GM19328 (cell line): ENCODE data around the gene LBHD2.
"Not testable (repeated sequence)": the region's sequence is repeated elsewhere in the genome, so short reads cannot be mapped to it uniquely, and the experiment has no call there.

Experiments used
- ATAC-seq: cut with Tn5 transposase; IDR thresholded peaks from one replicate; pipeline ENCODE4 v1.9.1; 2021; ENCODE audit warnings: mild to moderate bottlenecking, moderate library complexity; ENCODE audit not compliant: unreplicated experiment

The LBHD2 gene

DNA sequence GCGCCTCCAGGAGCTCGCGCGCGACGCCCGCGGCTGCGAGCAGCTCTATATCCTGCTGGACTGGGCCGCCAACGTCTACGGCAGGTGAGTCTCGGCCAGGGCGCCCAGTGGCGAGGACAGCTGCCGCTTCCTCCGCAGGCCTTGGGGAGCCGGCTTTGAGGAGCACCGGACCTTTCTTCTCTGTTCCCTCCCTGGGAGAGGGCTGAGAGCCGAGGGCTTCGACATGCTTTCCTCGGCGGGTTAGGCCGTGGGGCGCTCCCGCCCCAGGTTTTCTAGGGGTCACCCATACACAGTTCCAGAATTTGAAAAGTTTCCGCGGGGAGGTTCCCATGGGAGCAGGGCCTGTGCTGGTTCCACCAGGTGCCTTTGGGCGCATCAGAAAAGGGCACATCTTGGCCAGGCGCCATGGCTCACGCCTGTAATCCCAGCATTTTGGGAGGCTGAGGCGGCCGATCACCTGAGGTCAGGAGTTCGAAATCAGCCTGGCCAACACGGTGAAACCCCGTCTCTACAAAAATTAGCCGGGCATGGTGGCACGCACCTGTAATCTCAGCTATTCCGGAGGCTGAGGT lies 18.8 kb downstream of the LBHD2 start:
- no peak for ATAC-seq

DNA sequence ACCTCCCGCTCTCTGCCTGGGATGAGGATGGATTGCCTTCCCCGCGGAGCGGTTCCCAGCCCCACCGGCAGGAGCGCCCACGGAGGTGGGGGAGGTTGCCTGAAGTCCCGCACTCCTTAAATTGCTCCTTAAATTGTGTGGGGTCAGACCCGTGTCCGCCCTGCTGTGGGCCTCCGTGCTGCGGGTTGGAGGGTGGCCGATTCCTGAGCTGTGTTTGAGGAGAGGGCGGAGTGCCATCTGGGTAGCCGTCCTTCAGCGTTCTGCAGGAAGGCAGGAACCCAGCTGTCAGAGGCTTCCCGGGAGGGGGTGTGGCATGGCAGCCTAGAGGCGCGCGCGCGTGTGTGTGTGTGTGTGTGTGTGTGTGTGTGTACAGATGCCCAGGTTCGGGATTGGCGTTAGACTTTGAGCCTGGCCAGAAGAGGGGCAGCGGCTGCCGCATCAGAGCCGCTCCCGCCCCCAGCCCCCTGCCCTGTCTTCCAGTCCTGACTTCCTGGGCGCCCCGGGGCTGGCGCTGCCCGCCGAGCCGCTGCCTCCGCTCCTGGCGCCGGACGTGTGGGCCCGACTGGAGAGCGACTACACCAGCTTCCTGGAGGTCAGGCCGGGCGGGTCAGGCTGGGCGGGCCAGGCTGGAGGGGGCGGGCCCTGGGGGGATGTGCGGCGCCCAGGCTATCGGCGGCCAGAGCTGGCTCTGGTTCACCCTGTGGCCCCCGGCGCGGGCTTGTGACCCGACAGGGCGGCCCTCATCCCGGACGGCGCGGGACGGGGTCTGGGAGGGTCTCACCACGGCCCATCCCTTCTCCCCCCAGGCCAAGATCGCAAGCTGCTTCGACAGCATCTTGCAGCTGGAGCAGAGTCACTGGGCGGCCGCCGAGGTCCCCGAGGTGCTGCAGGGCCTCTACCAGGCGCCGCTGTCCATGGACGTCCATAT lies 19.7 kb downstream of the LBHD2 start:
- no peak for ATAC-seq

DNA sequence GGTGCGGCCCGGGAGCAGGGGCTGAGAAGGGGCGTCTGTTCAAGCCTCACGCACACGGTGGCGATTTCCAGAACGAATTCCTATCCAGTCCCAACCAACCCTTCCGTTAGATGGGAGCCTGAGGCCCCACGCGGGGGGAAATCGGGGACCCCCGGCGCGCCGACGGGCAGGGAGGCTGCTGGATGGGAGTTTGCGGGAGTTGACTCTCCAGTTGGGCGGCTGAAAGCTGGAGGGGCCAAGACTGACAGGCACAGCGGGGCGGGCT lies 20.3 kb downstream of the LBHD2 start:
- ATAC-seq = no peak

DNA sequence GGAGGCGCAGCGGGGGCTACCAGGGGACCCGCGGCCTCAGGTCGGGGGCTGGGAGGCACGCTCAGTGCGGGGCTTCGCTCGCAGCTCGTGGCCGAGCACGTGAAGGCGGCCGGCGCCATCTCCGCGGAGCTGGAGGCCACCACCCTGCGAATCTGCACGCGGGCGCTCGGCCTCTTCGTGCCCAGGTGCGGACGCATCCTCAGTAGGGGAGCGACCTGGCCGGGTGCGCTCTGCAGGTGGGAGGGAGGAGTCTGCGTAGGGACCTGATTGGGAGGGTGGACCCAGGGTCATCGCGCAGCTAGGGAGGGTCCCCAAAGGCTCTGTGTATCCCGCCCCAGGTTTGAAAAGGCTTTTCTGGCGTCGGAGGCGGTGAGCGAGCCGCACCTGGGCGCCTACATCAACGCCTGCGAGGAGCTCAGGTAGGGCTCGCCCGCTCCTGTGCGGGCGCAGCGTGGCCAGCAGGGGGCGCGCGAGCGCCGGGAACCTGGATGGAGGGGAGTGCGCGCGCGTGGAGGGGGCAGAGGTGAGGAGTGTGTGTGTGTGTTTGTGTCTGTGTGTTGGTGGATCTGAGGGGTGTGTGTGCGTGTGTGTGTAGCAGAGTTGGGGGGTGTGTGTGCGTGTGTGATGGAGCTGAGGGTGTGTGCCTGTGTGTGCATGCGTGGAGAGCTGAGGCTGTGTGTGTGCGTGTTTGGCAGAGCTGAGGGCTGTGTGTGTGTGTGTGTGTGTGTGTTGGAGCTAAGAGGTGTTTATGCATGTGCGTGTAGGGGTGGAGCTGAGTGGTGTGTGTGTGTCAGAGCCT lies 20.8 kb downstream of the LBHD2 start:
- ATAC-seq = no peak

DNA sequence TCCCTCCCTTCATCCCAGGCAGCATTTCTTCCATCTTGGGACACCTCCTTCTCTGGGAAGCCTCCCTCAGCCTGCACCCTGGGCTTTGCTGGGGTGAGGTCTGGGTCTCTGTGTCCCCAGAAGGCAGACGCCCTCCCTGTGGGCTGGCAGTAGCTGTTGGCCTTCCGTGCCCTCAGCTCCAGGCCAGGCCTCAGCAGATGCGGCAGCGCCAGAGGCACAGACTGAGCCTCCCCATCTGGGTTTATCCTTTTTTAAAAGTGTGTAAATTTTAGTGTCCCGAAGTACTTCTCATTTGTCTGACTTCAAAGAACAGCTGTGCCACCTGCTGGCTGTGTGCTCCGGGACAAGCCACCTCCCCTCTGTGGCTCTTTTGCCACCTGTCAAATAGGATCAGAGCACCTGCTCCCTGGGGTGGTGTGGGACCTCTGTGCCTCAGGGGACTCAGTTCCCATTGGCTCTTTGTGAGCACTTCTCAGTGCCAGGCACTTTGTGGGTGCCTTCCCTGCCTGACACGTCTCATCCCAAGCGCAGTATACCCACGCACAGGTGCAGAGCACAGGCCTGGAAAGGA lies 21.7 kb downstream of the LBHD2 start:
- no peak for ATAC-seq

DNA sequence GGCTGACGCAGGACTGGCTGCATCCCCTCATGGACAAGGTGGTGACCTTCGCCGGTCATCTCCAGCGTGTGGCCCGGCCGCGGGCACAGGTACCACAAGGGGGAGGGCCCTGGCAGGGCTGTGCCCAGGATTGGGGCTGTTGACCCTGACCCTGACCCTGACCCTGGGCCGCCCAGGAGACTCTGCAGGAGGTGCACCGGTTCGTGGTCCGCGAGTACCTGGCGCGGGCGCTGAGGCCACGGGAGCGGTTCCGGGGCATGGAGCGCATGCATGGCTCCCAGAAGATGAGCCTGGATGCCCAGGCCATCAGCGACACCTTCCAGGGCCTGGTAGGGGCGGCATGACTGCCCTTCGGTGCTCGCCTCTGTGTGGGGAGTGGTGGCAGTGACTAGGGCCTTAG lies 23.4 kb downstream of the LBHD2 start:
- ATAC-seq = no peak

DNA sequence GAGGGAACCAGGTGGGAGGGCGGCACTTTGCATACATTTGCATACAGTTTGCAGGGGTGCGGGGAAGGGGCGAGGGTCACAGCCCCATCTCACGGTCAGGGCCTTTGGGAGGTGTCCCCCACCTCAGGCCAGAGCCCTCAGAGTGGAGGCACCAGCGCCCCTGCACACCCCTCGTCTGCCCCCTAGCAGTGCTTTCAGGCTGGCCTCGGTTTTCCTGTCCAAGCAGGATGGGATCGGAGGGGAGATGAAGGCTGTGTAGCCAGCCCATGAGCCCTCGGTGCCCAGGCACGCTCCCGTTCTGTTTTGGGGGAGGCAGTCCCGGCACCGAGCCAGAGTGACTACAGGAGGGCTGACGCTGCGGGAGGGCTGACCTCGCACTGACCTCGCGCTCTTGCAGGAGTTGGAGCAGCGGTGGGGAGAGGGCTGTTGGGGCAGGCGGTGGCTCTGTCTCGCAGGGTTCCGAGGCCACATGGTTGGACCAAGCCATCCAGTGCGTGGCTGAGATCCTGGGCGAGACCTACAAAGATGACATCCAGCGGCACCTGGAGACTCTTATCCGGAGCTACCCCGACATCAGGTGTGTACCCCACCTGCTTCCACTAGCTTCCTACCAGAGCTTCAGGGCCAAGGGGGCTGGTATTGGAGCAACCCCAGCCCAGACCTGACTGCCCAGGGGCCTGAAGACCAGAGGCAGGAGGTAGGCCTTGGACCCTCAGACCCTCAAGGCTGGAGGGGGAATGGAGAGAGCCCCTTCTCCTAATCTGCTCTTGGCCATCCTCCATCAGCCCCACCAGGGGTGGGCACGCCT lies 24.1 kb downstream of the LBHD2 start:
- ATAC-seq = no peak

DNA sequence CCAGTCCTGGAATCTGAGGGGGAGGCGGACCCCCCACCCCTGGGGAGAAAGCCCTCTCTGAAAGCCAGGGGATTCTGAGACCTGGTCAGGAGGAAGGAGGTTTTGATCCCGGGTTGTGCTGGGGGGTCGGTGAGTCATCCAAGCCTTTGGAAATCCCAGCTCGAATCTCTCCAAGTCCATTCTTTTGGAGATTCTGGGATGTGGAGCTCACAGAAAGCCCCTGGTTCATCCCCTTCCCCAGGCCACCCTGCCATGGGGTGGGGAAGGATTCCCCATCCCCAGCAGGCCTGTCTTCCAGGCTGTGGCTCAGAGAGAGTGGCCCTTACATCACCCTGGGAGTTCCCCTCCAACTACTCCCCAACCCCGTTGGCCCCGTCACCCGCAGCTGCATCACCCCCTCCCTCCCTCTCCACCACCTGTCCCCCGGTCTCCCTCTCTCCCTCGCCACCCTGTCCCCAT lies 24.8 kb downstream of the LBHD2 start:
- no peak for ATAC-seq

DNA sequence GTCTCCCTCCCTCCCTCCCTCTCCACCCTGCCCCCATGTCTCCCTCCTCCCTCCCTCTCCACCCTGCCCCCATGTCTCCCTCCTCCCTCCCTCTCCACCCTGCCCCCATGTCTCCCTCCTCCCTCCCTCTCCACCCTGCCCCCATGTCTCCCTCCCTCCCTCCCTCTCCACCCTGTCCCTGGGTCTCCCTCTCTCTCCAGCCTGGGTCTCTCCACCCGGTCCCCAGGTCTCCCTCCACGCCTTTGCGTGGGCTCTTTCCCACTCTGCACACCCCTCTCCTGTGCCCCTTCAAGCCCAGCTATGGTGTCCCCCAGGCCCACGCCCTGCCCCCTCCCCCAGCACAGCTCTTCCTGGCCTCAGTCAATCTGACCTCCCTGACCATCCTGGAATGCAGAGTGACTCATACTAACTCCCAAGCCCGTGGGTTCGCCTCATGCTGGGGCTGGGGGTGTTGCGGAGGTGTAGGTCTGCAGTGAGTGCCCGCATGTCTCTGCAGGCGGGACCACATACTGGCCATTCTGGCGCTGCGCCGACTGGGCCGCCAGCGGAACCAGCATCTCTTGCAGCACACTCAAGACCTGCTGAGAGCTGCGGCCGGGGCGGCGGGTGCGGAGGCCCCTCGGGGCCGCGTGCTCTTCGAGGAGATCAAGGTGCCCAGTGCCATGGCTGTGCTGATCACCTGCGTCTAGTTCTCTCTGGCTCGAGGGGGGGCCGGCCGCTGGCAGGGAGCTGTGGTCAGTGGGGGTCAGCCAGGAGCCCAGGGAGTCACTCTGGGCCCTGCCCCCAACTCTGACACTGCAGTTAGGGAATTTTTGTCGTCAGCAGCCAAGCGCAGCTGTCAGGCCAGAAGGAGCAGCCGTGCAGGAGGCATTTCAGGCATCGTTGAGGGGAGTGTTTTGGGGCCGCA lies 25.8 kb downstream of the LBHD2 start:
- ATAC-seq = no peak

DNA sequence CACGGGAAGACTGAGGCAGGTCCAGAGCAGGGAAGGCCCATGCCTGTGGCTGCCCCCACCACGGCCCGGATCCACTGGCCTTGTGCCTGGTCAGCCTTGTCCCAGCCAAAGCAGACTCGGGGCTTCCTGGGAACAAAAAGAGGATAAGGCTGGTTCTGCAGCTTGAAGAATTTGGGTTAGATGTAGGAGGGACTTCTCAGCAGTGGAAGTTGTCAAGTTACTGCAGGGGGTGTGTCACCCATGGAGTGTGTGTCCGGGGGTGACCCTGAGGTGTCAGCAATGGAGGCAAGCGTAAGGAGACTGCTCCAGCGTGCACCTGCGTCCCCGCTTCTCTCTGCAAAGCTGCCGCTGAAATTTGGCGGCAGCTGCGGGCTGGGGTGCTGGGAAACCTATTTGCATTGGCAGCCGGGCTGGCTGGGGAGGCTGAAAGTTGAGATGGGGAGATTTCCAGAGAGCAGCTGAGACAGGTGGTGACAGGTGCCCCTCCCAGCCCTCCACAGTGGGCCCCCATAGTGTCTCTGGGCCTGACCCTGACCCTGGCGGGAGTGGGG lies 26.7 kb downstream of the LBHD2 start:
- no peak for ATAC-seq

DNA sequence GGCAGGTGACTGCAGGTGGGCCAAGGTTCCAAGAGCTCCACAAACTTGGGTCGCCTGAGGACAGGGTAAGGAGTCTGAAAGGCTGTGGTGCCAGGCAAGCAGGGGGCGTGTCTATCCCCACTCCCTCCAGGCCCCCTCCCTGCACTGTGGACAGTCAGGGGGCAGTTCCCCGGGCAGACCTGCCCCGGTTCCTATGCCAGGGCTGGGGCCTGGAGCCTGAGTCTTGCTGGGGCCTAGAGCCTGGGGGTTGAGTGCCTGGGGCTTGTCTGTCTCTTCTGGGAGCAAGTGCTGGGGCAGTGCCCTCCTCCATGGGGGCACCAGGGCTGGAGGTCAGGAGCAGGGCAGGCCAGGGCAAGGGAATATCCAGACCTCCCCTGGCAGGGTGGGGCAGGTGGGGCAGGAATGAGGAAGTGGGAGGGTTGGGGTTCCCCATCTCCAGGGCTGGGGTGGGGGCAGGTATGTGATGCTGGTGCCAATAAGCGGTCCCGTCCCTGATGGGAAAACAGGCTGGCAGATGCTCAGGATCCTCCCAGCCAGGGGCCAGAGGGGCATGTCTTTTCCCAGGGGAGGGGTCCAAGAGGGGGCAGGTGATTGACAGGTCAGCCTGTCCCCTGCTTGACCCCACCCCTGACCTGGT lies 27.3 kb downstream of the LBHD2 start:
- no peak for ATAC-seq

DNA sequence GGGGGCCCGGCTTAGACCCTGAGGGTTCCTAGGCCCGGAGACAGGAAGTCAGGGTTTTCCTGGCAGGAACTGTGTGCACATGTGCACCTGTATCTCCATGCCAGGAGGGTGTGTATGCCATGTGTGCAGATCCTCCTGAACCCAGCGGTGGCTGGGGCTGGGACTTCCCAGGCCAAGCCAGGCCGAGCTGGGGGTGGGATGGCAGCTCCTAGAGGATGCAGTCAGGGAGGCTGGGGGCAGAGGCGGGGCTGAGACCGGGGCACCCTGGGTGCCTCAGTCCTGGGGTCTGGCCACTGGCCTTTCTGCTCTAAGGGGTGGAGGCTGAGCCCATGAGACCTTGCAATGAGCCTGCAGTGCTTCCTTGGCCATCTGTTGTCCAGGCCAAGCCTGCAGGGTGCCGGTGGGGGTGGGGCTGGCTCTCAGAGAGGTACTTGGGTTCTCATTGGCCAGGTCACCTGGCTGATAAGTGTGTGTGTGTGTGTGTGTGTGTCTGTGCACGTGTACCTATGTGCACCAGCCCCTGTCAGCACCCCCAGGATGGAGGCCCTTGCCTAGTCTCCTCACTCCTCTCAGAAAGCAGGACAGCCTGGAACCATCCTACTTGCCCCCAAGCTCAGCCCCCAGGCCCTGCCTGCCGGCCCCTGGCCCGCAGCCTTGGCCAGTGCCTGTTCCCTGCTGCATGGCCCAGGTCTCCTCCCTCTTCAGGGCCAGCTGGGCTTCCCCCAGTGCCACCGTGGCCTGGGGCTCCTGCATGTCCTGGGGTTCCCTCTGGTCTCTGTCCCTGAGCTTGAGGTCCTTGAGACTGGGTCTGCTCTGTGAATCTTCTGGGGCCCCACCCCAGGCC lies 28.6 kb downstream of the LBHD2 start:
- ATAC-seq = no peak

DNA sequence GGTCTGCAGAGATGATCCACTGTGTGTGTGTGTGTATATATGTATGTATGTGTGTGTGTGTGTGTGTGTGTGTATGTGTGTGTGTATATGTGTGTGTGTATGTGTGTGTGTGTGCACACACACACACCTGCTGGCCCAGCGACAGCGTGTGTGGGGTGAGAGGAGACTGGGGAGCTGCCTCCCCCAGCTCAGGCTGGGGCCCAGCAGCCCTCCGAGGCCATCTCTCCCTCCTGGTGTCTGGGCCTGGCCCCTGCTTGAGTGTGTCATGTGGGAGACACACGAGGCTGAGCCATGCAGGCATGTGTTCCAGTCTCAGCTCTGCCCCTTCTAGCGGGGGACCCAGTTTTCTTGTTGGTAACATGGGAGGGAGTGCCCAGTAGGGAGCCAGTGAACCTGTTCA lies 29.3 kb downstream of the LBHD2 start:
- ATAC-seq = no peak

DNA sequence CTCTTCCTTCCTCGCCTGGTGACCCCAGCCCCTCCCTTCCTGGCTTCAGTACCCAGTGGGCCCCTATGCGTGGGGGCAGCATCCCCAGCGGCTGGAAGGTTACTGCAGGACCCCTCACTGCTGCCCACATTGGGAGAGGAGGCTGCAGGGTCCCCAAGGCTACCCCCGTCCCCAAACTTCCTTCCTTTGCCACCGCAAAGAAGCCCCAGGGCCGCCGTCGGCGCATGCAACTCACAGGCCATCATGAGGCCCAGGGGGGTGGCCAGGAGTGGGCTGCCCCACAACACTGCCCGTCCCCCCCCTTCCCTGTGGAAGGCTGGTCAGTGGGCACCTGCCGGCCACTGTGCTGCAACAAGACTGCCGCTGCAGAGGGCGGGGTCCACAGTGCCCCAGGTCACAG lies 29.8 kb downstream of the LBHD2 start:
- ATAC-seq = no peak

DNA sequence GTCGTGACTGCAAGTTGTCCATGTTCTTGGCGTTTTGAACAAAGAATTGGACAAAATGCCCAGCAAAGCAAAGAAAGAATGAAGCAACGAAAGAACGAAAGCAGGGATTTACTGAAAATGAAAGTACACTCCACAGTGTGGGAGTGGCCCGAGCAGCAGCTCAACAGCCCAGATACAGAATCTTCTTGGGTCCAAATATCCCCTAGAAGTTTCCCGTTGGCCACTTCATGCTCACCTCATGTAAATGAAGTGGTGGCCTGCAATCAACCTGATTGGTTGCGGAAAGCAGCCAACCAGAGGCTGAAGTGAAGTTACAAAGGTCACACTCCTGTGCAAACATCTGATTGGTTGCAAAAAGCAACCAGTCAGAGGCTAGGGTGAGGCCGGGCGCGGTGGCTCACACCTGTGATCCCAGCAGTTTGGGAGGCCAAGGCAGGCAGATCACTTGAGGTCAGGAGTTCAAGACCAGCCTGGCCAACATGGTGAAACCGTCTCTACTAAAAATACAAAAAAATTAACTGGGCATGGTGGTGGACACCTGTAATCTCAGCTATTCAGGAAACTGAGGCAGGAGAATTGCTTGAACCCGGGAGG lies 31.2 kb downstream of the LBHD2 start:
- not testable (repeated sequence) for ATAC-seq

DNA sequence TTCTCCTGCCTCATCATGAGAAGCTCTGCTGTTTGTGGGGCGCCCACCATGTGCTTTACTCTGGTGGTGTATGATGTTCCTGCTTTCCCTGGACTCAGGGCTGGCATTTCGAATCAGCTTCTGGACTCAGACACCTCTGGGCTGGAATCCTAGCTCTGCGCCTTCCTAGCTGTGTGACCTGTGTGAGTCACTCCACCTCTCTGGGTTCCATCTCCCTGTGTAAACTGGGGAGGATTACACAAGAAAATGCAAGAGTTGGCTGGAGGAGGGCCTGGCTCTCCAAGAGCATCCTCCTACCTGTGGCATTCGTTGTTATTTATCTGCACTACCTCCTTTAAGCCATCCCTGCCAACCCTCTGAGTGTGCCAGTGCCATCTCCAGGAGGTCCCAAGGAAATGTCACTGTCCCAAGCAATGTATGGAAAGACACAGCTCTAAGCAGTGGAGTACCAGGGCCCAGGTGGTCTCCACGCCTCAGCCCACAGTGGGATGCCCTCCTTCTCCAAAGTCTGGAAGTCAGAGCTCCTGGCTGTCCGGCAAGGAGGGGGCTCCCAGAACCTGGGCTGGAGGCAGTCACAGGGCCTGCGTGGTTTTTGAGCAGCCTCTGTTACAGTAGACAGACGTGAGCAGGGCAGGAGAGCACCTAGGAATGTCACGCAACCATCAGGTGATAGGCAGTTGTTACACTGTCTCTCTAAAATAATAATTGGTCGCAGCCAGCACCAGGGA lies 32.0 kb downstream of the LBHD2 start:
- ATAC-seq = no peak

DNA sequence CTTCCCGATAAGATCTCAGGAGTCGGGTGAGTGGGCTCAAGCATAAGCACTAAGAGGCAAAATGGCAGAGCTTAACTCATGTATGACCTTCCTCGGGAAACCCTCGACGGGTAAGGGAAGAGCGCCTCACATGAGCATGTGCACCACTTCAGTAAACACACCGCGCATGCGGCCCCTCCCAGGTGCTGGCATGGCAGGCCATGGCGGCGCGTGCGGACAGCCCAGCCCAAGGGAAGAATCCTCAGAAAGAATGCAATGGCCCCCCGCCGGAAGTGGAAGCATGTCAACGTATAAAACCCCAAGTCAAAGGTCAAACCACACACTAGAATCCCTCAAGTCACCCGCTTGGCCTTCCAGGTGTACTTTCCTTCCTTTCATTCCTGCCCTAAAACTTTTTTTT lies 32.6 kb downstream of the LBHD2 start:
- ATAC-seq = no peak
